Prostate gland (tissue), 2 donors: ENCODE results near the gene GNPAT.

ENCODE experiments used
- CTCF ChIP-seq, 4 experiments: fragments of 200-600 bp in 2 of 4; fragments of 450-650 bp in 2 of 4; sonication (generic) in 2 of 4; IDR thresholded peaks; 1 replicate in 3 of 4; 2 replicates in 1 of 4; pipeline ENCODE4 v1.5.1; 2016 to 2019; ENCODE audit warnings: antibody characterized with exemption in 4 of 4, mild to moderate bottlenecking in 2 of 4, moderate library complexity in 2 of 4
- POLR2A ChIP-seq: fragments of 450-650 bp; IDR thresholded peaks from one replicate; pipeline ENCODE4 v1.6.1; 2016; ENCODE audit warnings: antibody characterized with exemption, mild to moderate bottlenecking

- TF ChIP-seq POLR2A (no peak), CTCF (IDR thresholded peaks at IDR 0.05) (no peak)
Observed at GRCh38 chr1:231203259-231204057, 37.6 kb upstream of the GNPAT start.
